Neuronal stem cell (in vitro differentiated cells): ENCODE data around the gene TRPM5.

Experiments
- DNase-seq: peaks from one replicate; pipeline ENCODE4 v3.0.0-alpha.2; 2013; ENCODE audit warnings: low spot score
- H2AFZ ChIP-seq: one replicate; pipeline ENCODE4 v1.6.1; 2013; ENCODE audit warnings: mild to moderate bottlenecking, low read length, inconsistent platforms
- H2AK5ac ChIP-seq: 2 replicates; pipeline ENCODE4 v1.6.1; 2013; ENCODE audit warnings: low read depth, mild to moderate bottlenecking, inconsistent platforms, low read length, moderate library complexity, mixed read lengths
- H2BK120ac ChIP-seq: 2 replicates; pipeline ENCODE4 v1.6.1; 2013; ENCODE audit warnings: low read depth, mild to moderate bottlenecking, inconsistent platforms, low read length, moderate library complexity, mixed read lengths
- H2BK12ac ChIP-seq: one replicate; pipeline ENCODE4 v1.6.1; 2013; ENCODE audit warnings: low read length, inconsistent platforms
- H2BK15ac ChIP-seq: 2 replicates; pipeline ENCODE4 v1.6.1; 2013; ENCODE audit warnings: mild to moderate bottlenecking, low read length, inconsistent platforms, mixed read lengths
- H2BK5ac ChIP-seq: one replicate; pipeline ENCODE4 v1.6.1; 2013; ENCODE audit warnings: inconsistent platforms, mild to moderate bottlenecking, low read length, moderate library complexity
- H3K14ac ChIP-seq: one replicate; pipeline ENCODE4 v1.6.1; 2013; ENCODE audit warnings: low read length, inconsistent platforms
- H3K18ac ChIP-seq: 2 replicates; pipeline ENCODE4 v1.6.1; 2013; ENCODE audit warnings: low read length, inconsistent platforms
- H3K23ac ChIP-seq: 2 replicates; pipeline ENCODE4 v1.6.1; 2013; ENCODE audit warnings: low read depth, mild to moderate bottlenecking, mixed read lengths, low read length, inconsistent platforms; ENCODE audit not compliant: poor library complexity
- H3K27ac ChIP-seq: replicated peaks from 3 replicates; pipeline ENCODE4 v1.5.1; 2013; ENCODE audit warnings: low read length, inconsistent platforms
- H3K27me3 ChIP-seq, 3 experiments: 2 replicates each; pipeline ENCODE4 v1.6.1; 2013; ENCODE audit warnings: low read length in 3 of 3, mild to moderate bottlenecking in 2 of 3, inconsistent platforms in 1 of 3, low read depth in 1 of 3, mixed read lengths in 1 of 3, moderate library complexity in 1 of 3; ENCODE audit not compliant: control insufficient read depth in 3 of 3, insufficient read depth in 3 of 3
- H3K36me3 ChIP-seq, 2 donors: replicated peaks in 1 of 2; 2 replicates each; pipeline ENCODE4 v1.6.1; 2013; ENCODE audit warnings: low read length in 2 of 2; ENCODE audit not compliant: control insufficient read depth in 2 of 2, insufficient read depth in 2 of 2
- H3K4ac ChIP-seq: 2 replicates; pipeline ENCODE4 v1.6.1; 2013; ENCODE audit warnings: inconsistent platforms, mild to moderate bottlenecking, low read length, moderate library complexity
- H3K4me1 ChIP-seq, 2 donors: 1 replicate in 1 of 2; 2 replicates in 1 of 2; pipeline ENCODE4 v1.6.1; 2013; ENCODE audit warnings: low read length in 2 of 2, low read depth in 1 of 2; ENCODE audit not compliant: control insufficient read depth in 2 of 2, insufficient read depth in 1 of 2
- H3K4me2 ChIP-seq: one replicate; pipeline ENCODE4 v1.6.1; 2013; ENCODE audit warnings: mild to moderate bottlenecking, low read length, inconsistent platforms; ENCODE audit not compliant: insufficient read depth, poor library complexity, severe bottlenecking
- H3K4me3 ChIP-seq, 2 donors: 2 replicates each; pipeline ENCODE4 v1.5.1; 2013; ENCODE audit warnings: low read length in 2 of 2, mild to moderate bottlenecking in 2 of 2, inconsistent platforms in 1 of 2, moderate library complexity in 1 of 2
- H3K79me1 ChIP-seq: one replicate; pipeline ENCODE4 v1.6.1; 2013; ENCODE audit warnings: low read depth, mild to moderate bottlenecking, inconsistent platforms, low read length, moderate library complexity
- H3K9ac ChIP-seq: one replicate; pipeline ENCODE4 v1.6.1; 2013; ENCODE audit warnings: mild to moderate bottlenecking, low read depth, low read length, inconsistent platforms; ENCODE audit not compliant: poor library complexity
- H3K9me3 ChIP-seq, 2 donors: replicated peaks in 1 of 2; 2 replicates each; pipeline versions ENCODE3 to v1.6.1; 2013; ENCODE audit warnings: low read length in 2 of 2, mild to moderate bottlenecking in 2 of 2, inconsistent platforms in 1 of 2, low read depth in 1 of 2, mixed read lengths in 1 of 2, moderate library complexity in 1 of 2; ENCODE audit not compliant: control insufficient read depth in 2 of 2, insufficient read depth in 1 of 2
- H4K8ac ChIP-seq: one replicate; pipeline ENCODE4 v1.6.1; 2013; ENCODE audit warnings: low read depth, mild to moderate bottlenecking, inconsistent platforms, low read length, moderate library complexity
- H4K91ac ChIP-seq: one replicate; pipeline ENCODE4 v1.6.1; 2013; ENCODE audit warnings: low read length, low read depth, mild to moderate bottlenecking, inconsistent platforms; ENCODE audit not compliant: poor library complexity
- WGBS, 2 donors: extraction: QIAGEN DNeasy Blood & Tissue Kit; methylation state at CpG; one replicate each; pipeline ENCODE4 v1.1.7; 2013; ENCODE audit warnings: missing lambda C conversion rate in 2 of 2, mixed read lengths in 1 of 2; ENCODE audit not compliant: insufficient read length in 2 of 2, insufficient replicate concordance in 1 of 2; ENCODE audit errors: extremely low coverage in 2 of 2; 5-methylcytosine and 5-hydroxymethylcytosine counted together

The TRPM5 gene

DNA sequence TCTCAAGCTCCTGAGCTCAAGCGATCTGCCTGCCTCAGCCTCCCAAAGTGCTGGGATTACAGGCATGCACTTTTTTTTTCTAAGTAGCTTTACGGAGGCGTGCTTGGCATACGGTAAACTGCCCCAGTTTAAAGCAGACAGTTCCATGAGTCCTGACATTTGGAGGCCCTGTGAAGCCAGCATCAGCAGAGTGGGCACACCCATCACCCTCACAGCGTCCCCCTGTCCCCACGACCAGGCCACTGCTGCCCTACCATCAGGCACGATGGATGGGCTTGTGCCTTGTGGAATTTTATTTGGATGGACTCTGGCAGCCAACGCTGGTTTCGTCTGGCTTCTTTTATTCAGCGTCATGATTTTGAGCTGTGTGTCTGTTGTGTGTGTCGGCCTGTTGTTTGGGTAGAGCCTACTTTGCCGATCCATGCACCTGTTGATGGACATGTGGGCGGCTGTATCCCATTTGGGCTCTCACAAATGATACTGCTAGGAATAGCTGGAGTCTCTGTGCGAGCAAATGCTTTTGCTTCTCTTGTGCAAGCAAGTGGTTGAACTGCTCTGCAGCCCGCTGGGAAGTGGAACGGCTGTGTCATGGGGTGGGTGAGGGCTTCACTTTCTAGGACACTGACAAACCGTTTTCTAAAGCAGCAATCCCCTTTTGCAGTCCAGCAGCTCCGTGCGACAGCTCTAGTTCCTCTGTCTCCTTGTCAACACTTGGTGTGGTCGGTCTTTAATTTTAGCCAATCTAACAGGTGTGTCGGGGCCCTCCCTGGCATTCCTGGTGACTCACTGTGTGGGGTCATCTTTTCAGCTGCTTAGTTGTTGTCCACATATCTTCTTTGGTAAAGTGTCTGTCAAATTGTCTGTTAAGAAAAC is 24.3 kb upstream of the TRPM5 start:
- H2AFZ ChIP-seq, result no peak overlapping the region
- H3K79me1 ChIP-seq, result no peaks in the 10 kb centered on the region
- peaks cover 0 to 12% (median 2%) of the 10 kb centered on the region in 3 experiments for H3K27me3 ChIP-seq
- no peak for DNase-seq
- no peak overlapping the region for H4K8ac ChIP-seq
- H3K27ac ChIP-seq, result no peak overlapping the region
- no peak overlapping the region for H3K14ac ChIP-seq
- no peak overlapping the region for H4K91ac ChIP-seq
- no peak overlapping the region for H3K4ac ChIP-seq
- no peak overlapping the region for H2BK5ac ChIP-seq
- no peak overlapping the region for H2BK15ac ChIP-seq
- no peak overlapping the region for H3K4me3 ChIP-seq
- H3K4me1 ChIP-seq, result no peaks in the 10 kb centered on the region
- no peak overlapping the region for H3K23ac ChIP-seq
- H2BK12ac ChIP-seq, result no peak overlapping the region
- no CpG with 5 or more reads among the region's 21 CpGs for WGBS, 2 donors
- H3K9me3 ChIP-seq, result peaks cover 0 to 5% of the 10 kb centered on the region in 2 donors
- no peak overlapping the region for H2AK5ac ChIP-seq
- H3K9ac ChIP-seq, result no peak overlapping the region
- H3K4me2 ChIP-seq, result no peak overlapping the region
- peak overlapping the region; percentile 29 for H3K18ac ChIP-seq
- H3K36me3 ChIP-seq, result peaks cover 0 to 2% of the 10 kb centered on the region in 2 donors
- no peak overlapping the region for H2BK120ac ChIP-seq

DNA sequence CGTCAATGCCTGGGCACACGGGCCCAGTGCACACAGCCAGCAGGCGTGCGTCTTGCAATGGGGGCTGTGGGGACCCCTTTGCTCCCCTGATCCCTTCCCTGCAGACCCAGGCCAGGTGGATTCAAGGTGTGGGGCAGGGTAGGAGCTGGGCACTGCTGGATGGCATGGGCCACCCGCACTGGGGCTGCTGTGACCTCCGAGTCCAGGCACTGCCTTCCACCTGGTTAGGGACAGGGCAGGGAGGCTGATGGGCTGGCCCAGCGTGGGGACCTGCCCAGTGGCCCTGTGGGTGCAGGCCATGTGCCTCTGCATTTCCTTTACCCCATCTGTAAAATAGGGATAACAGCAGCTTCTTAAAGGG is 23.4 kb upstream of the TRPM5 start:
- peak overlapping the region; percentile 82 for H4K8ac ChIP-seq
- H2BK12ac ChIP-seq, result peak overlapping the region; percentile 73
- peaks cover 0 to 2% of the 10 kb centered on the region in 2 donors for H3K36me3 ChIP-seq
- peak overlapping the region; percentile 71 for H3K14ac ChIP-seq
- H3K4me2 ChIP-seq, result no peak overlapping the region
- H4K91ac ChIP-seq, result no peak overlapping the region
- no CpG with 5 or more reads among the region's 7 CpGs for WGBS, 2 donors
- no peak overlapping the region for H2AFZ ChIP-seq
- H2BK15ac ChIP-seq, result peak overlapping the region; percentile 83
- peak overlapping the region; percentile 65 for H3K23ac ChIP-seq
- peak overlapping the region; percentile 99 for H2AK5ac ChIP-seq
- peak overlapping the region in 1 of 2 donors; percentile 16 for H3K4me3 ChIP-seq
- peak overlapping the region; percentile 60 for H3K9ac ChIP-seq
- H3K27me3 ChIP-seq, result peaks cover 0 to 12% (median 2%) of the 10 kb centered on the region in 3 experiments
- no peak overlapping the region for H3K27ac ChIP-seq
- peaks cover 0 to 5% of the 10 kb centered on the region in 2 donors for H3K9me3 ChIP-seq
- peak overlapping the region; percentile 44 for H3K18ac ChIP-seq
- no peak overlapping the region for H2BK120ac ChIP-seq
- H3K4me1 ChIP-seq, result no peaks in the 10 kb centered on the region
- no peak overlapping the region for H2BK5ac ChIP-seq
- DNase-seq, result no peak
- no peak overlapping the region for H3K4ac ChIP-seq
- no peaks in the 10 kb centered on the region for H3K79me1 ChIP-seq

DNA sequence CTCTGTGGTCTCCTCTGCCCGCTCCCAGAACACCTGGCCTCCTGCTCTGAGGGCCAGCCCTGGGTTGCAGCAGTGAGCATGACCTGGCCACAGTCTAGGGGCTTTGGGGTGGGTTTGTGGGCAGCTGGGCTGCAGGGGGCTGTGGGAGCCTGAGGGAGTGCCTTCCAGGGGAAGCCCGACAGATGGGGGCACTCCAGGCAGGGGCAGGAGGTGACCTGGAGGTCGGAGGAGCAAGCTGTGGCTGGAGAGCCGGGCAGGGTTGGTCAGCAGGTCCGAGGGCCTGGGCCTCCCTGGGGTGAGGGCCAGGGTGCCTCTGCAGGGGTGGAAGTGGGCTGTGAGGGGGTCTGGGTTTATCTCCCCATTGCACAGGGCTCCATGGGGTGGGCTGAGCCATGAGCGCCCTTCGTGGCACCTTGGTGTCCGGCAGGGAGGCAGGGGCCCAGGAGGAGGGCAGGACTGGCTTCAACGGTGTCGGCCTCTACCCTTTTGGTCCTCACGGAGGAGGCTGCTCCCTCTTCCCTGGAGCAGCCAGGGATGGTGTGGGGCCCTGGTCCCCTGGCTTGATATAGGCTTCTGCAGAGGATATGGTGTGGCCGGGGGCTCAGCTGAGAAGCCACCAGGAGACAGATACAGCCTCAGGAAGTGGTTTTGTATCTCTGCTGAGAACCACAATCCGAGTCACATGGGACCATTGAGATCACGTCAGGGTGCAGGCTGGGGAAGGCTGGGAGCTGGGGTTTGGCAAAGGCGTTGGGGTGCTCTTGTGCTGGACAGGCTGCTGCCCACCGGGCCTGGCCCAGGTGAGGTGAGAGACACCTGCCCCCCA is 22.8 kb upstream of the TRPM5 start:
- Histone ChIP-seq H3K79me1 (no peaks in the 10 kb centered on the region), H3K27ac (no peak overlapping the region), H2BK120ac (no peak overlapping the region), H2BK12ac (peak overlapping the region; percentile 73), H3K36me3 (peaks cover 0 to 2% of the 10 kb centered on the region in 2 donors), H3K27me3 (peaks cover 0 to 13% (median 2%) of the 10 kb centered on the region in 3 experiments), H2AFZ (no peak overlapping the region), H3K4me3 (peak overlapping the region in 1 of 2 donors; percentile 16), H3K23ac (peak overlapping the region; percentile 65), H3K18ac (peak overlapping the region; percentile 87), H2BK15ac (no peak overlapping the region), H3K4me1 (no peaks in the 10 kb centered on the region), H2AK5ac (peak overlapping the region; percentile 99), H2BK5ac (peak overlapping the region; percentile 13), H4K8ac (peak overlapping the region; percentile 82), H3K9me3 (peaks cover 0 to 5% of the 10 kb centered on the region in 2 donors), H3K4ac (no peak overlapping the region), H4K91ac (no peak overlapping the region), H3K4me2 (no peak overlapping the region), H3K9ac (no peak overlapping the region), H3K14ac (peak overlapping the region; percentile 71)
- no peak for DNase-seq
- no CpG with 5 or more reads among the region's 16 CpGs for WGBS, 2 donors
